A673 (cell line): ENCODE data around the gene LHX1. TPM values are rescaled to one million over a fixed set of nuclear protein-coding genes. Genes with fewer than 3 reads are reported as not detected.

Source experiments
- BruUV-seq: library from RNA; stranded (reverse); fragments of 400-500 nt; replicated peaks from 2 replicates; lab custom pipeline; 2021; lab: Mats Ljungman, UMichigan
- CTCF ChIA-PET: fragments of 300-600 bp; sonication (Branson Sonifier 250); formaldehyde crosslinking; loops from one replicate; lab custom pipeline; 2022; ENCODE audit warnings: antibody characterized with exemption; lab: Charles Lee
- POLR2A ChIA-PET: fragments of 300-600 bp; sonication (Branson Sonifier 250); formaldehyde crosslinking; loops from one replicate; lab custom pipeline; 2022; ENCODE audit warnings: antibody characterized with exemption; ENCODE audit not compliant: low non-redundant PET; lab: Charles Lee
- DNase-seq: peaks from one replicate; pipeline ENCODE4 v3.0.0-alpha.2; 2015; ENCODE audit warnings: low spot score
- H3K27ac ChIP-seq: fragments of 200-600 bp; sonication (generic); 2 replicates; pipeline ENCODE4 v1.5.1; 2016; ENCODE audit warnings: mixed run types, low read depth, mild to moderate bottlenecking, mixed read lengths, antibody characterized with exemption, low read length; ENCODE audit not compliant: poor library complexity, severe bottlenecking
- H3K27me3 ChIP-seq: fragments of 200-600 bp; sonication (generic); replicated peaks from 2 replicates; pipeline ENCODE4 v1.6.1; 2017; ENCODE audit warnings: mixed run types, low read depth, mild to moderate bottlenecking, mixed read lengths, antibody characterized with exemption, low read length; ENCODE audit not compliant: insufficient read depth, poor library complexity
- H3K36me3 ChIP-seq: fragments of 200-600 bp; sonication (generic); 2 replicates; pipeline ENCODE4 v1.6.1; 2016; ENCODE audit warnings: mixed run types, mild to moderate bottlenecking, mixed read lengths, antibody characterized with exemption, low read length; ENCODE audit not compliant: insufficient read depth, poor library complexity, severe bottlenecking
- H3K4me1 ChIP-seq: fragments of 200-600 bp; sonication (generic); 2 replicates; pipeline ENCODE4 v1.6.1; 2017; ENCODE audit warnings: mixed run types, mild to moderate bottlenecking, mixed read lengths, antibody characterized with exemption, low read length; ENCODE audit not compliant: insufficient read depth, poor library complexity, severe bottlenecking
- H3K4me3 ChIP-seq: fragments of 200-600 bp; sonication (generic); 2 replicates; pipeline ENCODE4 v1.5.1; 2016; ENCODE audit warnings: low read depth, mixed run types, mild to moderate bottlenecking, mixed read lengths, low read length; ENCODE audit not compliant: poor library complexity, severe bottlenecking
- H3K9me3 ChIP-seq: fragments of 200-600 bp; sonication (generic); 2 replicates; pipeline ENCODE4 v1.6.1; 2016; ENCODE audit warnings: mixed run types, low read depth, mild to moderate bottlenecking, mixed read lengths, antibody characterized with exemption, low read length; ENCODE audit not compliant: poor library complexity, severe bottlenecking
- CTCF ChIP-seq: fragments of 300-800, 200-600 bp; sonication (generic); conservative IDR thresholded peaks from 2 replicates; pipeline ENCODE4 v1.5.1; 2017; ENCODE audit warnings: low read depth, mild to moderate bottlenecking, antibody characterized with exemption, low read length, moderate library complexity, mixed read lengths
- EZH2 ChIP-seq: fragments of 200-600 bp; sonication (generic); IDR thresholded peaks from 2 replicates; pipeline ENCODE4 v1.6.1; 2017; ENCODE audit warnings: borderline replicate concordance, low read depth, mild to moderate bottlenecking, mixed read lengths, antibody characterized with exemption, low read length; ENCODE audit not compliant: poor library complexity, severe bottlenecking
- intact Hi-C: fragments of 100-400 bp; cut with micrococcal nuclease; formaldehyde crosslinking; loops from one replicate; pipeline ENCODE4 v1.10.0; 2022; ENCODE audit not compliant: unreplicated experiment
- total RNA-seq: library from RNA; stranded (reverse); gene quantifications from 2 replicates; pipeline ENCODE4 v1.2.3, GENCODE V29; 2021

LHX1 gene
- total RNA-seq, 1 experiment from 2014 or later = not detected

GRCh38 chr17:36938566-36939051 is 1.3 kb downstream of the LHX1 start:
- no peaks in the 10 kb centered on the region for H3K36me3 ChIP-seq
- ChIA-PET POLR2A (no interaction called here), CTCF (no interaction called here)
- DNase-seq = no peak
- H3K4me3 ChIP-seq = no peak overlapping the region
- intact Hi-C loops = no loop called here
- H3K9me3 ChIP-seq = no peaks in the 10 kb centered on the region
- H3K27me3 ChIP-seq = peaks cover 98% of the 10 kb centered on the region
- H3K4me1 ChIP-seq = peaks cover 9% of the 10 kb centered on the region
- BruUV-seq = no TSS peak
- H3K27ac ChIP-seq = no peak overlapping the region
- TF ChIP-seq EZH2 (peak; percentile 93), CTCF (no peak)

DNA sequence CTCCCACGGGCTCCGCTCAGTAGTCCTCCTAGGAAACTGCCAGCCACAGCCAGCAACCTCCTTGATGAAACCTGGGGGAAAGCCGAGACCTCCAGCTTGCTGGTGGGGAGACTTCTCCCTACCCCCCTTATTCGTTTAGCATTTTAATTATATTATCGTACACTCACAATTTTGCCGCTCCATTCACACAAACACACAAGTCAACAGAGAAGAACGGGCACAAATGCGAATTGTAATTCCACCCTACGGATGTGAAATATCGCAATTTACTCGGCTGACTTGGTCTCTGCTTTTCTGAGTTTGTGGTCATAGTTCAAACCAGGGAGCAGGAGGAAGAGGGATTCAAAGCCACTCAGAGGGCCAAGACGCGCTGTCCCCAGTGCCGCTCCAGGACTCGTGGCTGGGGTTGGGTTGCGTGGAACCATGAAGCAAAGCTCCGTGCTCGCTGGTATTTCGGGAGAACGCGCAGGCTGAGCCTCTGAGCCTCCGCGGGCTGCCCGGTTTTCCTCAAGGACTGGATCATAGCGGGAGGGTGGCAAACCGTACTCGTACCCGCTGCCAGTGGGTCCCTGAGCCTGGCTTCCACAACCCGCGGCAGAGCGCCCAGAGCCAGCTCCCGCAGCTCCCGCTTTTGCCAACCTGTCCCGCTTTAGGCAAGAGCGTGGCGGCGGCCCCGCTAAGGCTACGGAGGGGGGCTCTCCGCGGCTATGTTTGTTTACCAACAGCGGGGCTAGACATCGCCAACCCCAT is 2.0 kb downstream of the LHX1 start:
- TF ChIP-seq EZH2 = peak; percentile 78
- no peak for TF ChIP-seq CTCF
- intact Hi-C loops = no loop called here
- peaks cover 98% of the 10 kb centered on the region for H3K27me3 ChIP-seq
- no peaks in the 10 kb centered on the region for H3K9me3 ChIP-seq
- H3K4me3 ChIP-seq = no peak overlapping the region
- ChIA-PET POLR2A (no interaction called here), CTCF (no interaction called here)
- peaks cover 8% of the 10 kb centered on the region for H3K4me1 ChIP-seq
- no peak overlapping the region for H3K27ac ChIP-seq
- no peak for DNase-seq
- BruUV-seq = no TSS peak
- H3K36me3 ChIP-seq = no peaks in the 10 kb centered on the region

- no peaks in the 10 kb centered on the region for H3K9me3 ChIP-seq
- CTCF ChIA-PET = no interaction called here
- POLR2A ChIA-PET = no interaction called here
- peaks cover 5% of the 10 kb centered on the region for H3K4me1 ChIP-seq
- no peak overlapping the region for H3K4me3 ChIP-seq
- intact Hi-C loops = no loop called here
- no peaks in the 10 kb centered on the region for H3K36me3 ChIP-seq
- BruUV-seq = no TSS peak
- TF ChIP-seq EZH2 (no peak), CTCF (no peak)
- H3K27me3 ChIP-seq = peaks cover 98% of the 10 kb centered on the region
- no peak overlapping the region for H3K27ac ChIP-seq
- no peak for DNase-seq
These were observed 2.6 kb downstream of the LHX1 start for GRCh38 chr17:36939802-36940312.
